A673 (cell line): Measurements from ENCODE around the gene DENND5A.

Experiments used
- CTCF ChIP-seq: fragments of 300-800, 200-600 bp; sonication (generic); conservative IDR thresholded peaks from 2 replicates; pipeline ENCODE4 v1.5.1; 2017; ENCODE audit warnings: low read depth, mild to moderate bottlenecking, antibody characterized with exemption, low read length, moderate library complexity, mixed read lengths
- EZH2 ChIP-seq: fragments of 200-600 bp; sonication (generic); IDR thresholded peaks from 2 replicates; pipeline ENCODE4 v1.6.1; 2017; ENCODE audit warnings: borderline replicate concordance, low read depth, mild to moderate bottlenecking, mixed read lengths, antibody characterized with exemption, low read length; ENCODE audit not compliant: poor library complexity, severe bottlenecking

GRCh38 chr11:9096427-9096826, 168.7 kb downstream of the DENND5A start:
- no peak for TF ChIP-seq CTCF
- no peak for TF ChIP-seq EZH2
